Measurements from ENCODE around the gene PPP1R17. TPM values are rescaled to one million over a fixed set of nuclear protein-coding genes. Genes with fewer than 3 reads are reported as not detected.

The PPP1R17 gene
- total RNA-seq: not detected

- Mint-ChIP-seq H3K27ac (no peak within 1 kb of the TSS), H3K9me3 (no peaks in the 10 kb centered on the region), H3K36me3 (no peaks in the 10 kb centered on the region), H3K4me3 (no peak within 1 kb of the TSS), H3K4me1 (ENCODE audit: low read depth in 2 of 2) (no peaks in the 10 kb centered on the region), H3K27me3 (no peaks in the 10 kb centered on the region)
- no peak for DNase-seq (ENCODE audit: low spot score)
- ATAC-seq: no peak
Measured at GRCh38 chr7:31687024-31687748, at the start of gene PPP1R17. PPP1R17 (plus strand) TSS chr7:31687215; CDS start chr7:31692442, 5,227 bp downstream.

GRCh38 chr7:31640381-31640780 lies 46.6 kb upstream of the PPP1R17 start:
- Mint-ChIP-seq H3K4me1 (ENCODE audit: low read depth in 2 of 2) (no peaks in the 10 kb centered on the region), H3K36me3 (no peaks in the 10 kb centered on the region), H3K4me3 (no peak overlapping the region), H3K27me3 (no peaks in the 10 kb centered on the region), H3K9me3 (no peaks in the 10 kb centered on the region), H3K27ac (no peak overlapping the region)
- ATAC-seq (no peak), DNase-seq (ENCODE audit: low spot score) (no peak)

GRCh38 chr7:31642681-31643115 lies 44.3 kb upstream of the PPP1R17 start:
- Mint-ChIP-seq H3K4me3 (no peak overlapping the region), H3K9me3 (no peaks in the 10 kb centered on the region), H3K36me3 (no peaks in the 10 kb centered on the region), H3K27me3 (no peaks in the 10 kb centered on the region), H3K27ac (no peak overlapping the region), H3K4me1 (ENCODE audit: low read depth in 2 of 2) (no peaks in the 10 kb centered on the region)
- DNase-seq (ENCODE audit: low spot score): no peak
- no peak for ATAC-seq

GRCh38 chr7:31646942-31647341 lies 40.1 kb upstream of the PPP1R17 start:
- ATAC-seq: no peak
- Mint-ChIP-seq H3K9me3 (peaks cover 3% of the 10 kb centered on the region), H3K36me3 (no peaks in the 10 kb centered on the region), H3K27me3 (no peaks in the 10 kb centered on the region), H3K27ac (no peak overlapping the region), H3K4me3 (no peak overlapping the region), H3K4me1 (ENCODE audit: low read depth in 2 of 2) (no peaks in the 10 kb centered on the region)
- no peak for DNase-seq (ENCODE audit: low spot score)

- no peak for ATAC-seq
- H3K4me3 Mint-ChIP-seq: no peak overlapping the region
- H3K27ac Mint-ChIP-seq: no peak overlapping the region
- no peaks in the 10 kb centered on the region for H3K27me3 Mint-ChIP-seq
- H3K36me3 Mint-ChIP-seq: no peaks in the 10 kb centered on the region
- no peak for DNase-seq (ENCODE audit: low spot score)
- H3K9me3 Mint-ChIP-seq: peaks cover 3% of the 10 kb centered on the region
- no peaks in the 10 kb centered on the region for H3K4me1 Mint-ChIP-seq (ENCODE audit: low read depth in 2 of 2)
Measured at GRCh38 chr7:31647511-31647910, 39.5 kb upstream of the PPP1R17 start.

GRCh38 chr7:31648288-31648687 lies 38.7 kb upstream of the PPP1R17 start:
- H3K9me3 Mint-ChIP-seq: peaks cover 3% of the 10 kb centered on the region
- ATAC-seq (no peak), DNase-seq (ENCODE audit: low spot score) (no peak)
- H3K27me3 Mint-ChIP-seq: no peaks in the 10 kb centered on the region
- H3K4me1 Mint-ChIP-seq (ENCODE audit: low read depth in 2 of 2): no peaks in the 10 kb centered on the region
- no peak overlapping the region for H3K27ac Mint-ChIP-seq
- no peaks in the 10 kb centered on the region for H3K36me3 Mint-ChIP-seq
- no peak overlapping the region for H3K4me3 Mint-ChIP-seq

GRCh38 chr7:31648880-31649279 lies 38.1 kb upstream of the PPP1R17 start:
- Mint-ChIP-seq H3K4me1 (ENCODE audit: low read depth in 2 of 2) (no peaks in the 10 kb centered on the region), H3K4me3 (no peak overlapping the region), H3K27ac (no peak overlapping the region), H3K9me3 (peaks cover 5% of the 10 kb centered on the region), H3K27me3 (no peaks in the 10 kb centered on the region), H3K36me3 (no peaks in the 10 kb centered on the region)
- DNase-seq (ENCODE audit: low spot score) (no peak), ATAC-seq (no peak)

- H3K9me3 Mint-ChIP-seq: peaks cover 7% of the 10 kb centered on the region
- H3K27ac Mint-ChIP-seq: no peak overlapping the region
- no peaks in the 10 kb centered on the region for H3K27me3 Mint-ChIP-seq
- DNase-seq (ENCODE audit: low spot score) (no peak), ATAC-seq (no peak)
- H3K4me3 Mint-ChIP-seq: no peak overlapping the region
- no peaks in the 10 kb centered on the region for H3K36me3 Mint-ChIP-seq
- H3K4me1 Mint-ChIP-seq (ENCODE audit: low read depth in 2 of 2): no peaks in the 10 kb centered on the region
Measured at GRCh38 chr7:31651234-31652062, 35.6 kb upstream of the PPP1R17 start.

- DNase-seq (ENCODE audit: low spot score): no peak
- Mint-ChIP-seq H3K4me1 (ENCODE audit: low read depth in 2 of 2) (no peaks in the 10 kb centered on the region), H3K4me3 (no peak overlapping the region), H3K27me3 (no peaks in the 10 kb centered on the region), H3K9me3 (peaks cover 7% of the 10 kb centered on the region), H3K27ac (no peak overlapping the region), H3K36me3 (no peaks in the 10 kb centered on the region)
- ATAC-seq: no peak
Measured at GRCh38 chr7:31652063-31652326, 35.0 kb upstream of the PPP1R17 start.

- Mint-ChIP-seq H3K4me1 (ENCODE audit: low read depth in 2 of 2) (no peaks in the 10 kb centered on the region), H3K27me3 (no peaks in the 10 kb centered on the region)
Measured at GRCh38 chr7:31663072-31663471, 23.9 kb upstream of the PPP1R17 start.

GRCh38 chr7:31664890-31665289 lies 22.1 kb upstream of the PPP1R17 start:
- Mint-ChIP-seq H3K4me1 (ENCODE audit: low read depth in 2 of 2) (no peaks in the 10 kb centered on the region), H3K27me3 (no peaks in the 10 kb centered on the region), H3K9me3 (peaks cover 11% of the 10 kb centered on the region), H3K36me3 (no peaks in the 10 kb centered on the region), H3K4me3 (no peak overlapping the region), H3K27ac (no peak overlapping the region)
- no peak for DNase-seq (ENCODE audit: low spot score)
- ATAC-seq: no peak

More at GRCh38 chr7:31663072-31663471, 23.9 kb upstream of the PPP1R17 start:
- peaks cover 11% of the 10 kb centered on the region for H3K9me3 Mint-ChIP-seq
- H3K4me3 Mint-ChIP-seq: no peak overlapping the region
- DNase-seq (ENCODE audit: low spot score) (no peak), ATAC-seq (no peak)
- no peaks in the 10 kb centered on the region for H3K36me3 Mint-ChIP-seq
- H3K27ac Mint-ChIP-seq: no peak overlapping the region

- Mint-ChIP-seq H3K9me3 (peaks cover 11% of the 10 kb centered on the region), H3K27me3 (no peaks in the 10 kb centered on the region), H3K4me1 (ENCODE audit: low read depth in 2 of 2) (no peaks in the 10 kb centered on the region), H3K4me3 (no peak overlapping the region), H3K27ac (no peak overlapping the region), H3K36me3 (no peaks in the 10 kb centered on the region)
- no peak for ATAC-seq
- no peak for DNase-seq (ENCODE audit: low spot score)
Measured at GRCh38 chr7:31665546-31665945, 21.5 kb upstream of the PPP1R17 start.

GRCh38 chr7:31669461-31669860 lies 17.6 kb upstream of the PPP1R17 start:
- Mint-ChIP-seq H3K4me3 (no peak overlapping the region), H3K36me3 (no peaks in the 10 kb centered on the region), H3K27ac (no peak overlapping the region), H3K9me3 (peaks cover 5% of the 10 kb centered on the region), H3K27me3 (no peaks in the 10 kb centered on the region), H3K4me1 (ENCODE audit: low read depth in 2 of 2) (no peaks in the 10 kb centered on the region)
- DNase-seq (ENCODE audit: low spot score) (no peak), ATAC-seq (no peak)

GRCh38 chr7:31679574-31680305 lies 7.3 kb upstream of the PPP1R17 start:
- ATAC-seq: no peak
- DNase-seq (ENCODE audit: low spot score): no peak
- no peak overlapping the region for H3K27ac Mint-ChIP-seq
- H3K4me1 Mint-ChIP-seq (ENCODE audit: low read depth in 2 of 2): no peaks in the 10 kb centered on the region
- H3K4me3 Mint-ChIP-seq: no peak overlapping the region
- no peaks in the 10 kb centered on the region for H3K27me3 Mint-ChIP-seq
- no peaks in the 10 kb centered on the region for H3K9me3 Mint-ChIP-seq
- H3K36me3 Mint-ChIP-seq: no peaks in the 10 kb centered on the region

All from natural killer cell treated with Interleukin-12 subunit alpha and Interleukin-12 subunit beta and Interleukin-15 and Interleukin-18, amount 100 ng/mL, for 72 hours (primary cell).